Measurements from ENCODE around the gene RCOR2. TPM values are rescaled to one million over a fixed set of nuclear protein-coding genes. Genes with fewer than 3 reads are reported as not detected.
"Not testable (repeated sequence)": the region's sequence is repeated elsewhere in the genome, so short reads cannot be mapped to it uniquely, and the experiment has no call there.

Gene RCOR2
- total RNA-seq, 2 experiments from 2014 or later: 0.55 to 0.60 TPM

GRCh38 chr11:63872800-63873197, 44.2 kb downstream of the RCOR2 start:
- DNase-seq (no peak), ATAC-seq (no peak)
- Mint-ChIP-seq H3K27me3 (ENCODE audit: low read depth) (no peaks in the 10 kb centered on the region), H3K4me1 (ENCODE audit: low read depth) (peaks cover 65% of the 10 kb centered on the region), H3K27ac (peak overlapping the region; percentile 60), H3K36me3 (ENCODE audit: low read depth) (peaks cover 41% of the 10 kb centered on the region), H3K4me3 (no peak overlapping the region), H3K9me3 (ENCODE audit: insufficient read depth) (no peaks in the 10 kb centered on the region)
- ChIA-PET CTCF (interaction anchor here (0.7 to 2.6 kb wide), 8 partner anchors 10 to 73 kb away, joined by 3 to 35 read pairs (median 4); partner anchors contain the start of gene MARK2), POLR2A (interaction anchor here (0.6 to 1.1 kb wide), 2 partner anchors 20 to 192 kb away, joined by 3 read pairs; partner anchors contain the start of gene RTN3)

GRCh38 chr11:63871962-63872799, 44.8 kb downstream of the RCOR2 start:
- H3K9me3 Mint-ChIP-seq (ENCODE audit: insufficient read depth): no peaks in the 10 kb centered on the region
- peak; percentile 69 for DNase-seq
- H3K36me3 Mint-ChIP-seq (ENCODE audit: low read depth): peaks cover 45% of the 10 kb centered on the region
- H3K27ac Mint-ChIP-seq: peak overlapping the region; percentile 75
- ATAC-seq: peak; percentile 80
- ChIA-PET CTCF (interaction anchor here (0.5 to 2.6 kb wide), 13 partner anchors 8 to 79 kb away, joined by 3 to 35 read pairs (median 4); partner anchors contain the start of gene MARK2), POLR2A (interaction anchor here (0.6 to 1.1 kb wide), 2 partner anchors 20 to 191 kb away, joined by 3 read pairs; partner anchors contain the start of gene RTN3)
- H3K4me3 Mint-ChIP-seq: peak overlapping the region; percentile 53
- peaks cover 71% of the 10 kb centered on the region for H3K4me1 Mint-ChIP-seq (ENCODE audit: low read depth)
- no peaks in the 10 kb centered on the region for H3K27me3 Mint-ChIP-seq (ENCODE audit: low read depth)

- Mint-ChIP-seq H3K9me3 (ENCODE audit: insufficient read depth) (no peaks in the 10 kb centered on the region), H3K27me3 (ENCODE audit: low read depth) (no peaks in the 10 kb centered on the region), H3K36me3 (ENCODE audit: low read depth) (peaks cover 49% of the 10 kb centered on the region), H3K27ac (peak overlapping the region; percentile 94), H3K4me1 (ENCODE audit: low read depth) (peaks cover 85% of the 10 kb centered on the region), H3K4me3 (peak overlapping the region; percentile 61)
- ATAC-seq: no peak
- no peak for DNase-seq
- POLR2A ChIA-PET: interaction anchor here (0.8 kb wide), 1 partner anchor 32 kb away, joined by 4 read pairs; the partner anchor contains the start of gene MARK2
- CTCF ChIA-PET: interaction anchor here (1.2 to 3.1 kb wide), 3 partner anchors 27 to 36 kb away, joined by 3 to 25 read pairs (median 6); partner anchors contain the start of gene MARK2
These were observed 46.4 kb downstream of the RCOR2 start for GRCh38 chr11:63870351-63871140.

- Mint-ChIP-seq H3K4me3 (peak overlapping the region; percentile 61), H3K27me3 (ENCODE audit: low read depth) (no peaks in the 10 kb centered on the region), H3K9me3 (ENCODE audit: insufficient read depth) (no peaks in the 10 kb centered on the region), H3K36me3 (ENCODE audit: low read depth) (peaks cover 51% of the 10 kb centered on the region), H3K4me1 (ENCODE audit: low read depth) (peaks cover 90% of the 10 kb centered on the region), H3K27ac (peak overlapping the region; percentile 94)
- POLR2A ChIA-PET: no interaction called here
- CTCF ChIA-PET: interaction anchor here (1.2 to 3.1 kb wide), 3 partner anchors 32 to 76 kb away, joined by 6 to 25 read pairs (median 6); partner anchors contain the start of gene MARK2
- ATAC-seq: peak; percentile 79
- peak; percentile 79 for DNase-seq
These were observed 47.3 kb downstream of the RCOR2 start for GRCh38 chr11:63869683-63870082.

- CTCF ChIA-PET: interaction anchor here (1.2 to 3.1 kb wide), 3 partner anchors 31 to 77 kb away, joined by 6 to 25 read pairs (median 6); partner anchors contain the start of gene MARK2
These were observed 47.8 kb downstream of the RCOR2 start for GRCh38 chr11:63869171-63869591.

GRCh38 chr11:63868399-63869064, 48.4 kb downstream of the RCOR2 start:
- Mint-ChIP-seq H3K9me3 (ENCODE audit: insufficient read depth) (no peaks in the 10 kb centered on the region), H3K4me3 (peak overlapping the region; percentile 1), H3K36me3 (ENCODE audit: low read depth) (peaks cover 44% of the 10 kb centered on the region), H3K27ac (peak overlapping the region; percentile 94), H3K4me1 (ENCODE audit: low read depth) (peaks cover 85% of the 10 kb centered on the region), H3K27me3 (ENCODE audit: low read depth) (no peaks in the 10 kb centered on the region)
- ChIA-PET CTCF (interaction anchor here (1.2 to 3.1 kb wide), 3 partner anchors 31 to 77 kb away, joined by 6 to 25 read pairs (median 6); partner anchors contain the start of gene MARK2), POLR2A (interaction anchor here (1.1 kb wide), 1 partner anchor 12 kb away, joined by 3 read pairs; no protein-coding TSS in a partner anchor)
- no peak for ATAC-seq
- no peak for DNase-seq

More at GRCh38 chr11:63869171-63869591, 47.8 kb downstream of the RCOR2 start:
- peaks cover 47% of the 10 kb centered on the region for H3K36me3 Mint-ChIP-seq (ENCODE audit: low read depth)
- H3K27me3 Mint-ChIP-seq (ENCODE audit: low read depth): no peaks in the 10 kb centered on the region
- peak overlapping the region; percentile 94 for H3K27ac Mint-ChIP-seq
- H3K4me3 Mint-ChIP-seq: peak overlapping the region; percentile 61
- H3K9me3 Mint-ChIP-seq (ENCODE audit: insufficient read depth): no peaks in the 10 kb centered on the region
- POLR2A ChIA-PET: interaction anchor here (1.1 kb wide), 1 partner anchor 13 kb away, joined by 3 read pairs; no protein-coding TSS in a partner anchor
- DNase-seq: no peak
- H3K4me1 Mint-ChIP-seq (ENCODE audit: low read depth): peaks cover 88% of the 10 kb centered on the region
- ATAC-seq: peak; percentile 11

GRCh38 chr11:63867511-63867910, 49.5 kb downstream of the RCOR2 start:
- Mint-ChIP-seq H3K36me3 (ENCODE audit: low read depth) (peaks cover 47% of the 10 kb centered on the region), H3K9me3 (ENCODE audit: insufficient read depth) (no peaks in the 10 kb centered on the region), H3K27ac (no peak overlapping the region), H3K27me3 (ENCODE audit: low read depth) (no peaks in the 10 kb centered on the region), H3K4me1 (ENCODE audit: low read depth) (peaks cover 85% of the 10 kb centered on the region), H3K4me3 (no peak overlapping the region)
- ATAC-seq (no peak), DNase-seq (no peak)
- CTCF ChIA-PET: interaction anchor here (1.1 to 2.8 kb wide), 6 partner anchors 11 to 132 kb away, joined by 3 to 8 read pairs (median 4); no protein-coding TSS in a partner anchor
- POLR2A ChIA-PET: interaction anchor here (1.5 kb wide), 1 partner anchor 29 kb away, joined by 4 read pairs; the partner anchor contains the start of gene MARK2

GRCh38 chr11:63866211-63866610, 50.8 kb downstream of the RCOR2 start:
- DNase-seq: peak; percentile 82
- peaks cover 53% of the 10 kb centered on the region for H3K36me3 Mint-ChIP-seq (ENCODE audit: low read depth)
- H3K27ac Mint-ChIP-seq: peak overlapping the region; percentile 89

GRCh38 chr11:63863620-63864019, 53.3 kb downstream of the RCOR2 start:
- H3K27me3 Mint-ChIP-seq (ENCODE audit: low read depth); ATAC-seq; H3K4me3 Mint-ChIP-seq; H3K9me3 Mint-ChIP-seq (ENCODE audit: insufficient read depth); POLR2A ChIA-PET; DNase-seq: not testable (repeated sequence)
- H3K27ac Mint-ChIP-seq: peak overlapping the region; percentile 77
- CTCF ChIA-PET: interaction anchor here (0.9 to 1.6 kb wide), 4 partner anchors 8 to 24 kb away, joined by 3 to 7 read pairs (median 4); no protein-coding TSS in a partner anchor
- H3K4me1 Mint-ChIP-seq (ENCODE audit: low read depth): peaks cover 66% of the 10 kb centered on the region
- H3K36me3 Mint-ChIP-seq (ENCODE audit: low read depth): peaks cover 46% of the 10 kb centered on the region

More at GRCh38 chr11:63866211-63866610, 50.8 kb downstream of the RCOR2 start:
- peak; percentile 64 for ATAC-seq
- H3K9me3 Mint-ChIP-seq (ENCODE audit: insufficient read depth): no peaks in the 10 kb centered on the region
- POLR2A ChIA-PET: interaction anchor here (1.4 to 1.5 kb wide), 2 partner anchors 10 to 27 kb away, joined by 3 to 4 read pairs; partner anchors contain the start of gene MARK2
- H3K4me1 Mint-ChIP-seq (ENCODE audit: low read depth): peaks cover 83% of the 10 kb centered on the region
- CTCF ChIA-PET: interaction anchor here (1.0 to 2.8 kb wide), 6 partner anchors 10 to 35 kb away, joined by 3 to 8 read pairs (median 4); partner anchors contain the start of gene MARK2
- no peaks in the 10 kb centered on the region for H3K27me3 Mint-ChIP-seq (ENCODE audit: low read depth)
- peak overlapping the region; percentile 72 for H3K4me3 Mint-ChIP-seq

GRCh38 chr11:63862923-63863322, 54.0 kb downstream of the RCOR2 start:
- ChIA-PET CTCF (interaction anchor here (0.9 to 1.7 kb wide), 5 partner anchors 9 to 25 kb away, joined by 3 to 12 read pairs (median 5); partner anchors contain the start of gene MARK2), POLR2A (interaction anchor here (0.7 kb wide), 1 partner anchor 126 kb away, joined by 3 read pairs; no protein-coding TSS in a partner anchor)
- Mint-ChIP-seq H3K9me3 (ENCODE audit: insufficient read depth) (no peaks in the 10 kb centered on the region), H3K27me3 (ENCODE audit: low read depth) (no peaks in the 10 kb centered on the region), H3K4me3 (no peak overlapping the region), H3K4me1 (ENCODE audit: low read depth) (peaks cover 61% of the 10 kb centered on the region), H3K36me3 (ENCODE audit: low read depth) (peaks cover 42% of the 10 kb centered on the region), H3K27ac (peak overlapping the region; percentile 82)
- DNase-seq (peak; percentile 31), ATAC-seq (peak; percentile 72)

Data from activated CD8-positive, alpha-beta T cell treated with anti-CD3 and anti-CD28 coated beads, Interleukin-2, amount 10 ng/mL, durations not matched to agents 7 days and 5 days (primary cell).